HG02588 (cell line): ENCODE data around the gene CA5A.
"Not testable (repeated sequence)": the region's sequence is repeated elsewhere in the genome, so short reads cannot be mapped to it uniquely, and the experiment has no call there.

Source experiments
- ATAC-seq: cut with Tn5 transposase; IDR thresholded peaks from one replicate; pipeline ENCODE4 v1.9.1; 2021; ENCODE audit warnings: mild to moderate bottlenecking, moderate library complexity; ENCODE audit not compliant: unreplicated experiment

CA5A gene

DNA sequence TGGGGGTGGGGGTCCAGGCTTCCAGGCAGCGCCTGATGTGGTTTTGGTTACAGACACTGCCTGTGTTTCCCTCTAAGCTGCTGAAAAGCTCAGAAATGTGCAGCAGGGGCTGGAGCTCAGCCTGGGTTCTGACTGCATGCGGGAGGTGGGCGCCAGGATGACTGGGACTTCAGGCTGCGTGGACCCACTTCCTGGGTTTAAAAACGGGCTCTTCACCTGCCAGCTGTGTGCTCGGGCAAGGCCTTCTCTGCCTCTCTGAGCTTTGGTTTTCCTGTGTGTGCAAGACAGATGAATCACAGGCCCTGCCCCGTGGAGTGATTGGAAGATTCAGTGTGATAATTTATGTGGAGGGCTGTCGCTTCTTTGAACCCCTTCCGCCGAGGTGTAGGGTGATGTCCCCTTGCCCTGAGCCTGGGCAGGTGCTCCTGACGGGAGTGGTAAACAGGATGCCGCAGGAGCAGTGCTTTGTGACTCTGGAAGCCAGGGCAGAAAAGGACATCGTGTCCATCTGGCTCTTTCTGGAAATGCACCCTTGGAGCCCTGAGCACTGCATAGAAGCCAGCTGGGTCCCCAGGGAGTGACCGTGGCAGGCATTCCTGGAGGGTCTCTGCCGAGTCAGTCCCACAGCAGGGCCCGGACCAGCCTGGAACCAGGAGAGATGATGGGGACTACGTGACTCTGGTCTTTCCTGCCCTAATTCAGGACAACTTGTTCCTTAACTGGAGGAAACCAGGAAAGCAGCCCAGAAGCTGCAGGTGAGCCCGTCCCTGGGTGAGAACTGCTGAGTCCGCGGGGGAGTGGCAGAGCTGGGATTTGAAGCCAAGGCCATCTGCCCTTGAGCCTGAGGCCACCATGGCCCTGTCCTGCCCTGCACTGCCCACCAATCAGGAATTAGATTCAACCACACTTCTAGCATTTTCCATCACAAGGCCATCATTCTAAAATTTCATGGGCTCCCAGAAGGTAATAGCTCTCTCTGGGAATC, 38.5 kb downstream of the CA5A start:
- ATAC-seq, result no peak

DNA sequence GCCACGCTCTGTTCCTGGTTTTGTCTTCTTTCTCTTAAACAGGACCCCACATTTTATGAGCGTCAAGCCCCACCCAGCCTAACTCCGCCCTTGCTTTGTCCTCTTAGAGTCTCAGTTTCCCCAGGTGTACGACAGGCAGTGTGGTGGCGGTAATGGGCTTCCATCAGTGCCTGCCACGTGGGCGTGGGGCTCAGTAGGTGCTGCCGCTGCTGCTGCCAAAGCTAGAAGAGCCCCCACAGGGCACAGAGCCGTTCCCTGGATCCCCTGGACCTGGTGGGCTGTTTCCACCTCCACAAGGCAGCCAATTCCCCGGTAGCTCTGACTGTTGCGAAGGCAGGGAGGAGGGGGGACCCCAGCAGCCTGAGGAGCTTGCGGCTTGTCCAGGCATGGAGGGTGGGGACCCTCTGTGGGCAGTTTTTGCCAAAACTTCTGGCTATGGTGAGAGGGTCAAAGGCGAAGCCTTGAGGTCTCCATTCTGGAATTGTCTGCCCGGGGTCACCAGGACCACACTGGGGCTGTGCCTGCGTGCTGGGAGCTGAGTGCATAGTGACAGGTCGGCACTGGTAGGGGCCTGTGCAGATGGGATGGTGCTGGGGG, 39.3 kb downstream of the CA5A start:
- not testable (repeated sequence) for ATAC-seq

DNA sequence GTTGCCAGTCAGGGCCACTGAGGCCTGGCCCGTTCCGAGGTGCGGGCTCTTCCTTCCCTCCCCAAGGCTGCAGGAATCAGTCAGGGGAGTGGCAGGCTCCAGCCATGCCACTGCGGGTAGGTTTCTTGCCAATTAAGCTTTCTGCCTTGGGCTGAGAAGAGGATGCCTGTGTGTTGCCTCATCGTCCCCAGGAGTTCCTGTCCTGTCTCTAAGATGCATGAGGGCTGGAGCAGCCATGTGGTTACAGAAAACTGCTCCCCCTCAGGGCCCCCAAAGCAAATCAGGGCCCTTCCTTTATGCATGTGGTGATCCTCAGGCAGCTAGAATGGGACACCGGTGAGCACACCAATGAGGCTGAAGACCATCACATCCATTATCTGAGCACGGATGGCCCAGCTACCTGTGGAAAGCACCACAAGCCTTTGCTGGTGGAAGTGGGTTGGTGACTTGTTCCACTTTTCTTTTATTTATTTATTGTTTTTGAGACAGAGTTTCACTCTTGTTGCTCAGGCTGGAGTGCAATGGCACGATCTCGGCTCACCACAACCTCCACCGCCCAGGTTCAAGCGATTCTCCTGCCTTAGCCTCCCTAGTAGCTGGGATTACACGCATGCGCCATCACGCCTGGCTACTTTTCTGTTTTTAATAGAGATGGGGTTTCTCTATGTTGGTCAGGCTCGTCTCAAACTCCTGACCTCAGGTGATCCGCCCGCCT, 40.0 kb downstream of the CA5A start:
- ATAC-seq, result not testable (repeated sequence)

DNA sequence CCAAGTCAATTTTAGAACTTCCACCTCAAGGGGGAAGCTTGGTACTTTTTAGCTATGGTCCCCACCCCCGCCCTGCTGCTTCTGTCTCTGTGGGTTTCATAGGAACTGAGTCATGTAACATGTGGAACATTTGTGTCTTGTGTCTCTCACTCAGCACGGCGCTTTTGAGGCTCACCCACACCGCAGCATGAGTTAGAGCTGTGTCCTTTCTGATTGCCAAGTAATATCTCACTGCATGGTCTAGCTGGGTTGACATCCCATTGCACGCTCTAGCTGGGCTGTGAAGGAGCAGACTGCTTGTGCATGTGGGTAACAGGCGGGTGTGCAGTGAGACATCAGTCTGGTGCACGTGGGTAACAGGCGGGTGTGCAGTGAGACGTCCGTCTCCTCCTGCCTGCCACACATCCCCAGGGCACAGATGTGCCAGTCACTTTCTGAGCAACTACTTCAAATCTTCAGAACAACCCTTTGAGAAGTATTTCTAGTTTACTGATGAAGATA, 40.6 kb downstream of the CA5A start:
- ATAC-seq, result no peak

DNA sequence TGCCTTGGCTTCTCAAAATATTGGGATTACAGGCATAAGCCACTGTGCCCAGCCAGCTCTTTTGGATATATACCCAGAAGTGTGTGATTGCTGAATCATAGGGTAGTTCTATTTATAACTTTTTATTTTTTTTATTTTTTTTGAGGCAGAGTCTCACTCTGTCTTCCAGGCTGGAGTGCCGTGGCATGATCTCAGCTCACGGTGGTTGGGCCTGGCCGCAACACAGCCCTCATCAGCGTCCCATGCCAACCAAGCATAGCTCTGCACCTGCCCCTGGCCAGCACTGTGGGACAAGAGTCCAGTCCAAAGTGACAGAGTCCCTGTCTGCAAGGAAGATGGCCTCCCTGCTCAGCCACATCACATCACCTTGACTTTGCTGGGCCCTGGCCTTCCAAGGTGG, 42.3 kb downstream of the CA5A start:
- ATAC-seq, result not testable (repeated sequence)

DNA sequence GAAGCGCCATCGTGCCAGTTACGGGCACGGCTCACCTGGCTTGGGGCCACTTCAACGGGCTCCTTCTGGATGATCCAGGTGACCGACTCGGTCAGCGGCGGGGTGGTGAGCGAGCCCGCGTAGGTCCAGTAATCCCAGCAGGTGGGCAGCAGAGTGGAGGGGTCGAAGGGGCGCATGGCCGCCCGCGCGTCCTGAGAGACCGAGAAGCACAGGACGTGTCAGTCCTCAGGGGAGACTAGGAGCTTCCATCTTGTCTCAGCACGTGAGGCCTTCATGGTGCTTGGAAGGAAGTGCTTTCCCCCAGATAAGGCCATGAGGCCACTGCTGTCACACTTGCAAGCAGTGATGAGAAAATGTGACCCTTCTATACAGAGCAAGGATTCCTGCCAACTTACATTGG, 44.6 kb downstream of the CA5A start:
- ATAC-seq, result no peak

DNA sequence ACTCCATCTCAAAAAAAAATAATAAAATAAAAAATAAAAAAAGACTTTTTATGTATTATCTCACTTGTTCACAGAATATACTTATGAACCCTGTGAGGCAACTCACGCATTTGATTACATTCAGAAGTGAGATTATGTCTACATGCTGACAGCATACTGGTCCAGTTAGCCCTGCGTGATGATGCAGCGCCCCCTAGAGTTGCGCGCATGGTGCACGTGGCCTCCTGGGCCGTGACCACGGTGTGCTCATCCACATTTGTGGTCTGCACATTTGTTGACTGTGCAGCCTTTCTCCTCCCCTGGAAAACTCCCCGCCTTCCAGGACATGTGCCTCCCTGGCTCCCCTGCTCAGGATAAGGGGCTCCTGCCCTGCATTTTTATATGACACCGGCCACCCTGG, 46.6 kb downstream of the CA5A start:
- ATAC-seq, result not testable (repeated sequence)

DNA sequence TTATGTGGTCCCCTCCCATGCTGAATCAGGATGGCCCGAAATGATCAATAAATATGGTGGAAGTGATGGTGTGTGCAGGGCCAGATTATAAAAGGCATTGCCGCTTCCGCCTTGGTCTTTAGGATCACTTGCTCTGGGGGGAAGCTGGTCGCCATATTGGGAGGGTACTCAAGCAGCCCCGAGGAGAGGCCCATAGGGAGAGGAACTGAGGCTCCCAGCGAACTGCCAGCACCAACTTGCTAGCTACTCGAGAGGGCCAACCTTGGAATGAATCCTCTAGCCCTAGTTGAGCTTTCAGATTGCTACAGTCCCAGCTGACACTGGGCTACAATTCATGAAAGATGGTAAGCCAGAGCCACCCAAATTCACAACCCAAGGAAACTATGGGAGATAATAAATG, 48.0 kb downstream of the CA5A start:
- ATAC-seq, result not testable (repeated sequence)

DNA sequence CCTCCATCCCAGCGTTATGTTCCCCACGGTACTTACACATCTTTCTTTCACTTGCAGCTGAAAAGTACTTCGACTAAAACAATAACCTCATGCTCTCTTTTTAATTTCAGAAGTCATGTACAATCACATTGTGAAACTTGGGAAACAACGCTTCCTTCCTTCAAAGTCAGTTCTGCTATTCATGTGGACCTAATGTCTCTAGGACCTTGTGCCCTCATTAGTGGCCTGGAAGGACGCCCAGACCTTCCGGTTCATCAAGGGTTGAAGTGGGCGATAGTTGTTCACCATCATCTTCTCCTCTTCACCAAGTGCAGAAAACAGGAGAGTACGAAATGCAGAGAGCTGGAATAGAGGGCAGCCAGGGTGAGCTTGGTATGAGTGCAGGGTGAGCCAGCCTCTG, 48.4 kb downstream of the CA5A start:
- ATAC-seq, result not testable (repeated sequence)

DNA sequence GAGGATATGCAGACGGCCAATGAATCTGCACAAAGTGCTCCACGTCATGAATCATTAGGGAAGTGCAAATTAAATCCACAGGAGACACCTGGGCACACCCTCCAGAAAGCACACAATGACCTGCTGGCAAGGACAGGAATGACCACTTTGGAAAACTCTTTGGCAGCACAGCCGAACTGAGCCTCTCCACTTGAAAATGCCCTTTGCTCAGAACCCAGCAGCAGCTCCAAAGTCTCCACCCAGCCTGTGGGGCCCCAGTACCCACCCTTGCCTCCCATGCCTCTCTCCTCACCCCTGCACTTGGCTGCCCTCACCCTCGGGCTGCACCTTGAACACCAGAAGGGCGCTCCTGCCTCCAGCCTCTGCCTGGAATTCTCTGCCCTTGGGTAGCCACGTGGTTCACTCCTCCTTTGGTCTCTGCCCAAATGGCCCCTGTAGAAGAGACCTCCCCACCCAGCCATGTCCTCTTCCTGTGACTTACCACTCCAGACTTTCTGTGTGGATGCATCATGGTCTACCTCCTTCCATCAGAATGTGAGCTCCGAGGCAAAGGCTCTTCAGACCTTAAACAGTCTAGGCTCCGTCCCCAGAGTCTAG, 50.9 kb downstream of the CA5A start:
- not testable (repeated sequence) for ATAC-seq

DNA sequence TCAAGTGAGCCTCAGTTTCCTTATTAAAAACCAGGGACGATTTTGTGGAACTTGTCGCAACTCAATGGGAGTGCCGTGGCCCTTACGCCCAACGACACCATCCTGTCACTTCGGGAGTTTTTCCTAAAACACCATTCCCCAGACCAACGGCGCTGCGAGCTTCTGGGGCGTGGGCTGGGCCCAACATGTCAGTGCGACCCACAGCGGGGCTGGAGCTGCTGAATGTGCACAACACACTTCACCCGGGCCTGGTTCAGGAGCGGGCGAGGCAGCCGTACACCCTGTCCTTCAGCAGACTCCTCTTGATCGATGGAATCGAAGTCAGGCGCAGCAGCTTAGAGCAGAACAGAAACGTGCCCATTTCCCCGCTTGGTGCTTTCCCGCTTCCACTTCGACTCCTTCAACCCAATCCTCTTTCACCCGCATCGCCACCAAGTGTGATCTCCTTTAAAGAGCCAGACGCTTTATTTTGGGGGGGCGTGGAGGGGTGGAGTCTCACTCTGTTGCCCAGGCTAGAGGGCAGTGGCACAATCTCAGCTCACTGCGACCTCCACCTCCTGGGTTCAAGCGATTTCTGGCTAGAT, 53.8 kb downstream of the CA5A start:
- ATAC-seq, result no peak

DNA sequence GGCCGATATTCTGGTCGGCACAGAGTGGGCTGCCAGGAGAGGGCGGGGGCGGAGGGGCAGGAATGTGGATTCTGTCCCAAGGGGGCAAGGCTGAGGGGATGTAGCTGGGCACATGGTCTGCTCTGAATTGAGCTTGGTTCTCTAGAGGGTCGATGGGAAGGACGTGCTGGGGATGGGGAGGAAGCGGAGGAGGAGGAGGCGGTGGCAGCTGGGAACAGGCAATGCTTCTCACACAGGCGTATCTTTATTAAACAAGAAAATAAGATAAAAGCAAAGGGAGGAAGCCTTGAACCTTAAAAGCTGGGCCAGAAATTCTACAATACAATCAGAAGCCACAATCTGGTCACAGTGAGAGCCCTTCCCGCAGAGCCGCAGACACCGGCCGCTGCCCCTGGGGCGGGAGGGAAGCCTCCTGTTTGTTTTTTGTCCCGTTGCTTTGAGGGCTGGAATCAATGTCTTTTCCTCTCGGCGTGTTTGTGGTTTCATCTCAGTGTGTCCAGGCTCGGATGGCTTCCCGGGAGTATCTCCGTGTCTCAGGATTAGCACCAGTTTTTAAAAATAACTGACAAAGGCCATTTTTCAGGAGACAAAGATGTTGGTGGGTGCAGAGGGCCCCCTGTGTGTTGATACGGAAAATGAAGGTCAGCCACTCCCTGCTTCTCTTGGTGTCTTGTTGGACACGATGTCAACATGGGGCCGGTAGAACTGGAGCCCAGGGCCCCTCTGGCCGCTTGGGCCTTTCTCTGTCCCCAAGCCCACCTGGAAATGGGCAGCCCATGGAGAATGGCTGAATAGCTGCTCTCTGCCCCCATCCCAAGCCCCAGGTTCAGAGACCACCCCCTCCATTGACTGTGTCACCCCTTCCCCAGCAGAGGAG, 54.8 kb downstream of the CA5A start:
- no peak for ATAC-seq

DNA sequence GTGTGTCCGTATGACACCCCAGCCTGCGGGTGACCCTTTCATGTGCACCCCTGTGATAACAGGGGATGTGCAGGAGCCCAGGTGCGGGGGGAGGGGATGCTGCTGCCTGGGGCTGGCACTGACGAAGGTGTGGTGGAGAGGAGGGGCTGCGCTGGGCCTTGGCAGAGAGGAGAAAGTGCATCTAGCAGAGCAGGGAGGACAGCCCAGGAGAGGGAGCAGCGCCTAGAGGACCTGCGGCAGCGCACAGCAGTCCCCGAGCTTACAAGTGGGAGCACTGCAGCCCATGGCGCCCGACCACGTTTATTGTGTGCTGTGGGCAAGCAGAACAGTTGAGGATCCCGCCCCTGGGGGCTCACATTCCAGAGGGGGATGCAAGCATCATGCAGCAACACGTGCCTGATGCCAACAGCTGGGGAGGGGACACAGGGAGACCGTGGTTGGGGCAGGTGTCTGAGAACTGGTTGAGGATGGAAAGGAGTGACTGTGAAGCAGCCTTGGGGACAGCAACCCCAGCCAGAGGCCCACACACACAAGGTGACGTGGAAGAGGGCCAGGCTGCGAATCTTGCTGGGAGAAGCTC, 56.1 kb downstream of the CA5A start:
- ATAC-seq, result no peak

DNA sequence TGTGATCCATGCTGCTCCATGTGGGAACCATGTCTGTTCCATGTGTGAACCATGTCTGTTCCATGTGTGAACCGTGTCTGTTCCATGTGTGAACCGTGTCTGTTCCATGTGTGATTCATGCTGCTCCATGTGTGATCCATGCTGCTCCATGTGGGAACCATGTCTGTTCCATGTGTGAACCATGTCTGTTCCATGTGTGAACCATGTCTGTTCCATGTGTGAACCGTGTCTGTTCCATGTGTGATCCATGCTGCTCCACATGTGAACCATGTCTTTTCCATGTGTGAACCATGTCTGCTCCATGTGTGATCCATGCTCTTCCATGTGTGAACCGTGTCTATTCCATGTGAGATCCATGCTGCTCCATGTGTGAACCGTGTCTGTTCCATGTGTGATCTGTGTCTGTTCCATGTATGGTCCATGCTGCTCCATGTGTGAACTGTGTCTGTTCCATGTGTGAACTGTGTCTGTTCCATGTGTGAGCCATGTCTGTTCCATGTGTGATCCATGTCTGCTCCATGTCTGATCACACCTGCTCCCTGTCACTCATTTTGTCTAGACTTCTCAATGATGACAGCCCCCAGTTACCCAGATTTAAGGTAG, 56.8 kb downstream of the CA5A start:
- ATAC-seq, result not testable (repeated sequence)

DNA sequence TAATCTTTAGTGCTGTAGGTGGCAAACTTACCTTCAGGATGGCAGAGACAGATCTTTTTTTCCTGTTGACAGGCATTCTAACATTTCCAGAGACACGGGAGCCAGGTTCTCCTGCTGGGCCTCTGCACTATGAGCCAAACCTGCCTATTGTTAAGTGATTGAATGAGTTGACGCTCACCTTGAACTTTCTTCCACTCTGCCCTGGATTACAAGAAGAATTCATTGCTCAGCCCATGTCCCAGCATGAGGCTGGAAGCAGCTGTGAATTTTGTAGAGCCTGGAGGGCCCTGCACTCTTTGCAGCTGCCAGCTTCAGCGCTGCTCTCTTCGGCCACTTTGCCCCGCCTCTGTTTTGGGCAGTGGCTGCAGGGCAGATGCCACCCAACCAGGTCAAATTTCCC, 57.6 kb downstream of the CA5A start:
- ATAC-seq, result no peak

DNA sequence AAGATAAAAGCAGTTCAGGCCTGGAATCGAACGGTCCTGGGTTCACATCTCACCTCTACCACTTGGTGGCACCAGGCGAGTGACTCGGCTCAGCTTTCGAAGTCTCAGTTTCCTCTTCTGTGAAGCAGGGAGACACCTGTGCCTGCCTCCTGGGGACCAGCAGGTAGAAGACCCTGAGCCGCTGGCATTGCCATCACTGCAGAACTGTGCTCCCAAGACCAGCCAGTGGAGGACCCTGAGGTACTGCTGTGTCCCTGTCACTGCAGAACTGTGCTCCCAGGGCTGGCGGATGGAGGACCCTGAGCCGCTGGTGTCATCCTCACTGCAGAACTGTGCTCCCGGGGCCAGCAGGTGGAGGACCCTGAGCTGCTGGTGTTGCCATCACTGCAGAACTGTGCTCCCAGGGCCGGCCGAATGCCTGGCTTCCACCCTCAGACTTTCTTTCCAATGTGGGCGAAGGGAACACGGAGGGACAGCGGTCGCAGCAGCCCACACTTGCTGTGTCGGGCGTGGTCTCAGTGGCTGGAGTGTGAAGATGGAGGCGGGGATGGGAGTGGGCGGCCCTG, 58.3 kb downstream of the CA5A start:
- no peak for ATAC-seq

DNA sequence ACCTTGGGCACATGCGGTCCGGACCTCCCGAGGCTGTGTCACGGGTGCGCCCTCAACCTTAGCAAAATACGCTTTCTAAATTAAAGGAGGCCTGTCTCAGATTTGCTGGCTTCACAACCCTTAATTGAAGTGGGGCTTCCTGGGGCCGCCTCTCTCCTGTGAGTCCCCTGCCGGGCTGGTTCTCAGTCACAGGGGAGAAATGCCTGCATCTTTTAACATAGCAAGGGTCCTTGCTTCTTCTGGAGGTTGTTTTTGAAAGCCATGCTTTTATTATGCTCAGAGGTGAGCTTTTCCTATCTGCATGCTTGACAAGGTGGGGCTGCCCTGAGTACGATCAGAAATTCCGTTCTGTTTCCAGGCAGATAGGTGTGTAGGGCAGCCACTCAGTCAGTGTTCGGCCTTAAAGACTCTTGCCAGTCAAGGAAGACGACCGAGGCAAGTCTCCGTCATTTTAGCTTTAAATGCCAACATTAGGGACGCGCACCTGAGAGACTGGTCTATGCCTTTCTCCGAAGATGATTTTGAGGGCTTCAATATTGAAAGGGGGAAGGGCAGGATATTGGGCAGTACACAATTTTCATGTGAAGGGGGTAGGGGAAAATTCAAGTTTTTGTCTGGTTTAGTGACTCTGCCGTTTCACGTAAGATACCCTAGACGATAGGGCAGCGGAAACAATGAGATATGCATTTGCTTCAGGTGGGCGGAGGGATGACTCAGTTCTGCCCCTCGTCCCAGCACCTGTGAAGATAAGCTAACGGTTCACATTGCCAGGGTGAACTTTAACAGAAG, 61.5 kb downstream of the CA5A start:
- ATAC-seq, result no peak
